ENCODE measurements around the gene CAPNS1.

- no peak for TF ChIP-seq POLR2A (IDR thresholded peaks at IDR 0.05)
- TF ChIP-seq, protein P1, sequence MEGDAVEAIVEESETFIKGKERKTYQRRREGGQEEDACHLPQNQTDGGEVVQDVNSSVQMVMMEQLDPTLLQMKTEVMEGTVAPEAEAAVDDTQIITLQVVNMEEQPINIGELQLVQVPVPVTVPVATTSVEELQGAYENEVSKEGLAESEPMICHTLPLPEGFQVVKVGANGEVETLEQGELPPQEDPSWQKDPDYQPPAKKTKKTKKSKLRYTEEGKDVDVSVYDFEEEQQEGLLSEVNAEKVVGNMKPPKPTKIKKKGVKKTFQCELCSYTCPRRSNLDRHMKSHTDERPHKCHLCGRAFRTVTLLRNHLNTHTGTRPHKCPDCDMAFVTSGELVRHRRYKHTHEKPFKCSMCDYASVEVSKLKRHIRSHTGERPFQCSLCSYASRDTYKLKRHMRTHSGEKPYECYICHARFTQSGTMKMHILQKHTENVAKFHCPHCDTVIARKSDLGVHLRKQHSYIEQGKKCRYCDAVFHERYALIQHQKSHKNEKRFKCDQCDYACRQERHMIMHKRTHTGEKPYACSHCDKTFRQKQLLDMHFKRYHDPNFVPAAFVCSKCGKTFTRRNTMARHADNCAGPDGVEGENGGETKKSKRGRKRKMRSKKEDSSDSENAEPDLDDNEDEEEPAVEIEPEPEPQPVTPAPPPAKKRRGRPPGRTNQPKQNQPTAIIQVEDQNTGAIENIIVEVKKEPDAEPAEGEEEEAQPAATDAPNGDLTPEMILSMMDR (IDR thresholded peaks at IDR 0.05 in 4 of 5, conservative IDR thresholded peaks at IDR 0.05 in 1 of 5): no peak
Measured at GRCh38 chr19:36169084-36169760, 29.4 kb downstream of the CAPNS1 start.

Measured in gastrocnemius medialis (tissue), 4 donors.